GM21447 (cell line): Measurements from ENCODE around the gene ZNF438.
"Not testable (repeated sequence)": the region's sequence is repeated elsewhere in the genome, so short reads cannot be mapped to it uniquely, and the experiment has no call there.

ENCODE experiments used
- ATAC-seq: cut with Tn5 transposase; IDR thresholded peaks from one replicate; pipeline ENCODE4 v1.9.1; 2021; ENCODE audit not compliant: unreplicated experiment

Gene ZNF438

GRCh38 chr10:30990351-30990750 is 41.3 kb downstream of the ZNF438 start:
- no peak for ATAC-seq

GRCh38 chr10:30988831-30989435 is 42.7 kb downstream of the ZNF438 start:
- no peak for ATAC-seq

GRCh38 chr10:30987463-30987862 is 44.2 kb downstream of the ZNF438 start:
- ATAC-seq = no peak

GRCh38 chr10:30986053-30986555 is 45.6 kb downstream of the ZNF438 start:
- no peak for ATAC-seq

- no peak for ATAC-seq
Observed at GRCh38 chr10:30985512-30985911, 46.2 kb downstream of the ZNF438 start.

- no peak for ATAC-seq
Observed at GRCh38 chr10:30984563-30985328, 46.9 kb downstream of the ZNF438 start.

- ATAC-seq = not testable (repeated sequence)
Observed at GRCh38 chr10:30983209-30983608, 48.5 kb downstream of the ZNF438 start.

- ATAC-seq = no peak
Observed at GRCh38 chr10:30980951-30981616, 50.6 kb downstream of the ZNF438 start.

GRCh38 chr10:30979956-30980355 is 51.7 kb downstream of the ZNF438 start:
- no peak for ATAC-seq

GRCh38 chr10:30978843-30979242 is 52.8 kb downstream of the ZNF438 start:
- no peak for ATAC-seq

- no peak for ATAC-seq
Observed at GRCh38 chr10:30977385-30977784, 54.3 kb downstream of the ZNF438 start.

GRCh38 chr10:30974773-30975415 is 56.8 kb downstream of the ZNF438 start:
- ATAC-seq = no peak

GRCh38 chr10:30974355-30974754 is 57.3 kb downstream of the ZNF438 start:
- no peak for ATAC-seq

GRCh38 chr10:30973737-30974136 is 57.9 kb downstream of the ZNF438 start:
- ATAC-seq = no peak

- ATAC-seq = no peak
Observed at GRCh38 chr10:30970760-30971460, 60.8 kb downstream of the ZNF438 start.

GRCh38 chr10:30968711-30969110 is 63.0 kb downstream of the ZNF438 start:
- ATAC-seq = no peak

- ATAC-seq = no peak
Observed at GRCh38 chr10:30967650-30968410, 63.8 kb downstream of the ZNF438 start.

GRCh38 chr10:30963992-30964930 is 67.4 kb downstream of the ZNF438 start:
- ATAC-seq = no peak

- no peak for ATAC-seq
Observed at GRCh38 chr10:30962522-30962921, 69.1 kb downstream of the ZNF438 start.
